Myometrial cell (primary cell): ENCODE measurements around the gene PRPF19. TPM values are rescaled to one million over a fixed set of nuclear protein-coding genes. Genes with fewer than 3 reads are reported as not detected.

ENCODE experiments used
- total RNA-seq: library from RNA; depleted of rRNA; stranded (reverse); fragments of >200 nt; gene quantifications from 2 replicates; pipeline ENCODE4 v1.2.3, GENCODE V29; 2015

Gene PRPF19
- 88.6 and 89.9 TPM in 2 replicates for total RNA-seq

DNA sequence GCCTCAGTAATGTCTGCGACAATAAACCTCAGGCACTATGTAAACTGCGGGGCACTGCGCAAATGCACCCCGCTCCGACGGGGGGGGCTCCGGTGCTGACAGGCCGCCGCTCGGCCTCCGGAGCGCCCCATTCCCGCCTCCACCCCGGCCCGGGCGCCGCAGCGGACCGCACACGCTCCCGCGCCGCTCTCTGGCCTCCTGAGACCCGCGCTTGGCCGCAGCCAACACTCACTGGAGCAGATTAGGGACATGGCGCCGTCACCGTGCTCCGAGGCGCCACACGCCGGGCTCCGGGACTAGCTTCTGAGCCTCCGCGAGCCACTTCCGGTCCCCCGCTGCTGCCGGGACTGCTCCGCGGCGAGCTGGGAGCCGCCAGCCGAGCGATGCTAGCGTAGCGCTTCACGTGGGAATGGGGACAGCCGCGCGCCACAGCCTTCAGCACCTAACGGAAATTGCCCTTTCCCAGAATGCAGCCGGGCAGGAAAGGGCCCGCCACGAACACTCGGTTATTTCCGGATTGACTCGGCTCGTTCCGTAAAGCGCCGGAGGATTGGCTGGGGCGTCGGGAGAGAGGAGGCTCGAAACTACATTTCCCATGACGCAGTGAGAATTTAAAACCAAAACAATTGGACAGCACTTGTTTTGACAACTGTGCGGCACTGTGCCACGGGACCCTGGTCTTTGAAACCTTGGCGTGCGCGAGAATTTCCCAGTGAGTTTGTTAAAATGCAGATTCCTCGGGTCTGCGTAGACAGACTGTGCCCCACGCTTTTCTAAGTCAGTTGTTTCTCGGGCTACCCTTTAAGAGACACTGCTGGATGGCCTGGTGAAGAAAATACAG is at the start of gene PRPF19:
TSS of gene PRPF19 (minus strand) at position 454 of the 841 bp plus-strand sequence. CDS start at position 251, 203 bp downstream.

DNA sequence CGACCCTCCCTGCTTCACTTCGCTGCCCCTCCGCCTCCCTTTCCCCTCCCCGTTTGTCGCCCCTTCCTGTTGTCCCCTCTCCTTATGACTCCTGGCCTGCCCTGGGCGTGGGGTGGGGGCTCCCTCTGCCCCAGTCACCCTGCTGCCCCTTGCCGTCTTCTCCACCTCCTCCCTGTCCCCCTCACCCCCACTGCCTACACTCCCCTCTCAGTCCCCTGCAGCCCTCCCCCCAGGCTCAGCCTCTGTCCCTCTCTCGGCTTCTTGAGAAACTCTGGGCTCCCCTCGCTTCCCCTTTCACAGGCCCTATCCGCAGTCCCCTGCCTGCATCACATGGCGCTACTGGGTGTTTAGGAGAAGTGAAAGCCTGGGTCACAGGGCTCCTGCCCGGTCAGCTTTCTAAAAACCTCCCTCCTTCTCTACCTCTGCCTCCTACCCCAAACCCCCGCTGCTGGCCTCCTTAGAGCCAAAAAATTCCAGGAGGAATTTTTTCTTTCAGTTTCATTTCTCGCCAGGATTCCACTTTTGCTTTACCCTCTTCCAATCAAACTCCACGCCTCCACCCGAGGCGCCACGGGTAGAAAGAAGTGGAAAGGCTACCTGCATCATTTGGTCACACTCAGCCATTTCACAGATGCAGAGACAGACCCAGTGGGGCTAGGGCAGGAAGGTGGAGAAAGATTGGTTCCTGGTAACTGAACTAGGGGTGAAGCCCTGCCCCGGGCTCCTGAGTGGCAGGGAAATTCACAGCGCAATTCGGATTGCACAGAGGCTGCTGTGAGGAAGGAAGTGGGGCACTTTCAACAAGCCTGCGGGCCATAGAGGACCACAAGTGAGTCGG is 45.7 kb upstream of the PRPF19 start, which contains the start of gene SLC15A3:
TSS of gene SLC15A3 (minus strand) at position 273 of the 838 bp plus-strand sequence. CDS start 625 bp downstream, outside the sequence.

DNA sequence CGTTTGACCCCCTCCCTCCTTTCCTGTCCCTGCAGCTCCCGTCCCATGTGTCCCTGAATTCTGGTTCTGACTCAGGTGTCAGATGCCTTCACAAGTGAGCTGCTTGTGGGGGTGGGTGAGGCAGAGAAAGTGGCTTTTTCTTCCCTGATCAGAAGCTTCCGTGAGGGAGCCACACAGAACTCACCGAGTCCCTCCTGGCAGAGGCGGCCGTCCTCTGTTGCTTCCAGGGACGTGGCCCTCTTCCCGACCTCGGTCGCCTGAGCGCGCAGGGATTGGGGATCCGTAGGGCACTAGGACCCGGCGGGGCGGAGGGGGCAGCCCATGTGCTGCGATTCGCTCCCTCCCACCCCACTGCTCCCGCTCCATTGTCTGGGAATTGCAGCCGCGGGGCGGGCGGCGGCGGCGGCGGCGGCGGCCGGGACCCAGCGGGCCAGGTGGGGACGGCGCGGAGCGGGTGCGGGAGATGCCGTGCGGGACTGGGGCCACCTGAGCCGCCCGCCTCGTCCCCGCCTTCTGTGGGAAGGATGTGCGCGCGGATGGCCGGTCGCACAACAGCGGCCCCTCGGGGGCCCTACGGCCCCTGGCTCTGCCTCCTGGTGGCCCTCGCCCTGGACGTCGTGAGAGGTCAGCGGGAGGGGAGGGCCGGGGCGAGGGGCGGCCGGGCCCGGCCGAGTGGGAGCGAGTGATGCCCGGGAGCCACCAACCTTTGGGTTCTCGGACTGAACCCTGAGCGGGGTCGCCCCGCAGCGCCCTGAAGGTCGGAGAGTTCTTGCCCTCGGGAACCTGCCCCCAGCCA is 17.9 kb upstream of the PRPF19 start, which contains the start of gene TMEM132A:
TSS of gene TMEM132A (plus strand) at position 351 of the 796 bp plus-strand sequence. CDS start at position 525, 174 bp downstream.

DNA sequence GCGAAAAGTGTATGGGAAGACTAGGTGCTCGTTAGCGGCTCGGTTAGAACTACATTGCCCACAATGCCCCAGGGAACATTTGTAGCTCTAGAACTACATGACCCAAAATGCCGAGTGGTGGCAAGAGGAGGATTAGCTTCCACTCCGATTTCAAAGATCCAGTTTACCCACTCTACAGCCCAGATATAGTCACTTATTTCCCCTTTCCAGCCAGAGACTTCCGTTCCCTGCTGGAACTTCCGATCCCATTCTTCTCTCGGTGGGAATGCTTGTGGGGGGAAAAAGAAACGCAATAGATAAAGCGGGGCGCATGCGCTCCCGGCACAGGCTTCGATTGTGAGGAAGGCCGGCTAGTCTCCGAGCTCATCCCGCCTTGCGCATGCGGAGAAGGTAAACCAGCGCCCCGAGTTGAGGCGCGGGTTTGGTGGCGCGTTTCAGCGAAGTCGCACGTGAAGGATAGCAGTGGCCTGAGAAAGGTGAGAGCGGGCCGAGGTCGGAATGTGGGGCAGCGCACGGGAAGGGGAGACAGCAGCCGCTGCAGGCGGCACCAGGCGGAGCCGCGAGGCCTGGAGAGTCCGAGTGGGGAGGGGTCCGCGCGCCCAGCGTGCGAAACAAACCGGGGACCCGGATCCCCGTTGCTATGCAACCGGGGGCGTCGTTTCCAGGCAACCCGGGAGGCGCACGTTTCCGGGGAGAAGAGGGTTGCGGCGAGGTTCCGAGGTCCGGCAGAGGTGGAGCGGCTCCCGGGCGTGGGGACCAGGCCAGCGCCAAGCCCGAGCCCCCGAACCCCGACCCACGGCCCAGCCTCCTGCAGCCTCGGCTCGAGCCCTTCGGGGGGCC is 7.6 kb upstream of the PRPF19 start, which contains the start of gene TMEM109:
TSS of gene TMEM109 (plus strand) at position 366 of the 840 bp plus-strand sequence. CDS start 5,536 bp downstream, outside the sequence.

DNA sequence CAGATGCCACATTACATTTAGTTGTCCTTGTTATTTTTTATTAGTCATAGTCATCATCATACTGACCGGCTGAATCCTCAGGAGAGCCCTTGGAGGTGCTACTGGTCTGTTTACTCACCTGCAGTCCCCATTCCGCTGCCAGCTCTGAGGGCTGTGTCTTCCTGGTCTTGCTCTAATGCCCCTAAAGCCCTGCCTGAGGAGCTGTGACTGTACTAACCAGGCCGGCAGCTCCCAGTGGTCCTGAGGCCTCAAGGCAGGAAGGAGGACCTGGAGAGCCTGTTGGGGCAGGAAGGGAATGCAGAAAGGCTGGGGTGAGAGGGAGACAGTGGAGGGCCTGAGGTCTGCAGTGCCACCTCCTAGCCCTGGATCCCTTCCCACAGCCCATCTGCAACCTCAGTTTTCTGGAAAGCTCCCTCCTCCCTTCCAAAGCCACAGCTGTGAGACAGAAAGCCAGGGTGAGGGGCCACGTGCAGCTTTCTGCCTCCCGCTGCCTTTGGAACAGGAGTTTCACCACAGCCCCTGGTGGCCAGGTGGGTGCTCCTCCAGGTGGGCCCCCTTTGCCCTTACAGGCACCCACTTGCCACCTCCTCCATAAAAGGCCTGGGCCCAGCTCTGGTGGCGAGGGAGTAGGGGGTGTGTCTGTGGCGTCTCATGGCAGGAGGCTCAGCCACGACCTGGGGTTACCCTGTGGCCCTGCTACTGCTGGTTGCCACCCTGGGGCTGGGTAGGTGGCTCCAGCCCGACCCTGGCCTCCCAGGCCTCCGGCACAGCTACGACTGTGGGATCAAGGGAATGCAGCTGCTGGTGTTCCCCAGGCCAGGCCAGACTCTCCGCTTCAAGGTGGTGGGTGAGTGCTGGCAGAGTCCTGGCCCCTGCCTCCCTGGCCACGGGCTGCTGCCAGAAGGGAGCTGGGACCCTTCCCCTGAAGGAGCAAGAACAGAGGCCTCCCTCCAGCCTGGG is 39.2 kb downstream of the PRPF19 start, which contains the start of gene ZP1:
TSS of gene ZP1 (plus strand) at position 632 of the 960 bp plus-strand sequence. CDS start at position 652, 20 bp downstream.

DNA sequence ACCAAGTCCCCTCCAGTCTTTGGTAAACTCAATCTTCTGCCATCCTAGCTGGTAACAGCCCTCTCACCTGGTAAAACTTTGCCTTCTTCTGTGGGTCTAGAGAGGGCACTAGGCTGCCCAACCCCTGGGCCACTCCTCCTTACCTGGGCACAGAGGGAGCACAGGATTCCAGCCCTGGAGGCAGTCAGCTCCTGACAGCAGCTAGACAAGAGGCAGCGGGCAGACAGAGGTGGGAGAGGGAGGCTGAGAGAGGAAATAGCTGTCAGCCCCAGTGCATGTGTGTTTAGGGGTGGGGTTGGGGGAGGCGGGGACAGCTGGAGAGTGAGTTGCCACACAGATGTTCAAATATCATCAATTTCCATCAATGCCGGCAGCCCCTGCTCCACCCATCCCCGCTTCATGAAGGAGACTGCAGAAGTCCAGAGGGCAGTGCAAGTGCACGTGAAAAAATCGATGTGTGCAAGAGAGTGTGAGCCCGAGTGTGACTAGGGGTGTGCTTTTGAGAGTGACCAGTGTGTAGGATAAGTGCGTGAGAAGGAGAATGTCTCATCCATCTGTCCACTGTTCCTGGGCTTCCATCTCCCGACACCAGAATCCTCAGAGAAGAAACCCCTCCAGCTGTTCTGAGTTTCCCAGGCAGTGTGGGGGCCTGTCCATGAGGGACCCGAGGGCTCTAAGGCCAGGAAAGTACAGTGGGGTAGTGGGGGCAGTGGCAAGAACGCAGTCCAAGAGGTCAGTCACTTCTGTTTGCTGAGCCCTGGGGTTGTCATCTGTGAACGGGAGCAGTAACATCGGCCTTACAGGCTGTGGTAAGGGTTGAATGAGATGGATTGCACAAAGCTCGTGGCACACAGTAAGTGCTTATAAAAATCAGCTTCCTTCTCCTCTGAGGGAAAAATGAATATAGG is 50.4 kb downstream of the PRPF19 start, which contains the start of gene PTGDR2:
TSS of gene PTGDR2 (minus strand) at position 225 of the 908 bp plus-strand sequence. CDS start 2,228 bp downstream, outside the sequence.

DNA sequence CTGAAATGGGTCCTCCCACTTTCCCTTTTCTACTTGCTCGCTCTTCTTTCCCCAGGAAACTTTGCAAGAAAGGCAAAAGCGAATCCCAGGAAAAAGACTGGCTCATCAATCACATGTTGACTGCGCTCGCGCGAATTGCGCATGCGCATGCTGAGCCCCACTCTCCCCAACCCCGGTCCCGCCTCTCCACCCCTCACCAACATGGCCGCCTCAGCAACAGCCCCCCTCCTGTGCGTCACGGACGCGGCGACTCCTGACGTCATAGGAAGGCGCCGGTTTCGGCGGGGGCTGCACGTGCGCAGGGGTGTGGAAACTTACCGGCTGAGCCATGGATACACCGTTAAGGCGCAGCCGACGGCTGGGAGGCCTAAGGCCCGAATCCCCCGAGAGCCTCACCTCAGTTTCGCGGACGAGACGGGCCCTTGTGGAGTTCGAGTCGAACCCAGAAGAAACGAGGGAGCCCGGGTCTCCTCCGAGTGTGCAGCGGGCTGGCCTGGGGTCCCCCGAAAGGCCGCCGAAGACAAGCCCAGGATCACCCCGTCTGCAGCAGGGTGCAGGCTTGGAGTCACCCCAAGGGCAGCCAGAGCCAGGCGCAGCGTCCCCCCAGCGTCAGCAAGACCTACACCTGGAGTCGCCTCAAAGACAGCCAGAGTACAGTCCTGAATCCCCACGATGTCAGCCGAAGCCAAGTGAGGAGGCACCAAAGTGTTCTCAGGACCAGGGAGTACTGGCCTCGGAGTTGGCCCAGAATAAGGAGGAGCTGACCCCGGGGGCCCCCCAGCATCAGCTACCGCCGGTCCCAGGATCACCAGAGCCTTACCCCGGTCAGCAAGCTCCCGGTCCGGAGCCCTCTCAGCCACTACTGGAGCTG is 64.4 kb downstream of the PRPF19 start, which contains the start of gene CCDC86:
TSS of gene CCDC86 (plus strand) at position 317 of the 871 bp plus-strand sequence. CDS start at position 329, 12 bp downstream.

Other genes starting within 250 kb of the PRPF19 start
- gene MS4A8, start 207.0 kb downstream of the PRPF19 start, total RNA-seq = not detected in 2 replicates
- gene MS4A18, start 181.9 kb downstream of the PRPF19 start, total RNA-seq = not detected in 2 replicates
- not detected in 2 replicates for gene MS4A15, start 149.7 kb downstream of the PRPF19 start, total RNA-seq
- gene MS4A10, start 121.3 kb downstream of the PRPF19 start, total RNA-seq = not detected in 2 replicates
- 16.4 and 23.4 TPM in 2 replicates for gene CCDC86, start 64.5 kb downstream of the PRPF19 start, total RNA-seq
- gene PTGDR2, start 50.6 kb downstream of the PRPF19 start, total RNA-seq = not detected in 2 replicates
- gene ZP1, start 39.0 kb downstream of the PRPF19 start, total RNA-seq = 0.89 TPM in 1 of 2 replicates, not detected in the other
- gene TMEM109, start 7.6 kb upstream of the PRPF19 start, total RNA-seq = 44.1 and 54.8 TPM in 2 replicates
- 20.6 and 22.2 TPM in 2 replicates for gene TMEM132A, start 17.9 kb upstream of the PRPF19 start, total RNA-seq
- 2.6 and 13.5 TPM in 2 replicates for gene SLC15A3, start 45.6 kb upstream of the PRPF19 start, total RNA-seq
- not detected in 2 replicates for gene CD6, start 65.1 kb upstream of the PRPF19 start, total RNA-seq
- gene CD5, start 195.9 kb upstream of the PRPF19 start, total RNA-seq = not detected in 2 replicates